GM19395 (cell line): Measurements from ENCODE around the gene SSB.
A peak's percentile ranks its signal among the peaks of the same experiment; 100 is the strongest.
"Not testable (repeated sequence)": the region's sequence is repeated elsewhere in the genome, so short reads cannot be mapped to it uniquely, and the experiment has no call there.

Source experiments
- ATAC-seq: cut with Tn5 transposase; IDR thresholded peaks from one replicate; pipeline ENCODE4 v1.9.1; 2021; ENCODE audit warnings: mild to moderate bottlenecking, moderate library complexity; ENCODE audit not compliant: unreplicated experiment

The SSB gene

GRCh38 chr2:169828141-169828811, 29.6 kb downstream of the SSB start:
- peak; percentile 7 for ATAC-seq

DNA sequence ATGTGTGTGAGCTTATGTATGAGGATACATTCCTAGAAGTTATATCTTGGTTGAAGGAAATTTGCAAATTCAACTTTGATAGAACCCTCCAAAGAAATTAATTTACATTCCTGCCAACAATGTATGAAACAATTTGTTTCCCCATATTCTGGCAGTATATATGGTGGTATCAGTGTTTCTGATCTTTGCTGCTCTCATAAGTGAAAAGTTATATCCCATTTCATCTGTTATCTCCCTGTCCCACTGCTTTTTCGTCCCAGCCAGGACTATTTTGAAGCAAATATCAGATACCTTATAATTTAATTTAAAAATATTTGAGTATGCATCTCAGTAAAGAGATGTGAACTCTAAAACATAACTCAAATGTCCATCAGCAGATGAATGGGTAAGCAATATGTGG, 35.7 kb downstream of the SSB start:
- no peak for ATAC-seq

GRCh38 chr2:169838743-169839489, 40.2 kb downstream of the SSB start:
- ATAC-seq = no peak

- ATAC-seq = no peak
Observed at GRCh38 chr2:169839954-169840746, 41.5 kb downstream of the SSB start.

- ATAC-seq = no peak
Observed at GRCh38 chr2:169840747-169841142, 42.1 kb downstream of the SSB start.

DNA sequence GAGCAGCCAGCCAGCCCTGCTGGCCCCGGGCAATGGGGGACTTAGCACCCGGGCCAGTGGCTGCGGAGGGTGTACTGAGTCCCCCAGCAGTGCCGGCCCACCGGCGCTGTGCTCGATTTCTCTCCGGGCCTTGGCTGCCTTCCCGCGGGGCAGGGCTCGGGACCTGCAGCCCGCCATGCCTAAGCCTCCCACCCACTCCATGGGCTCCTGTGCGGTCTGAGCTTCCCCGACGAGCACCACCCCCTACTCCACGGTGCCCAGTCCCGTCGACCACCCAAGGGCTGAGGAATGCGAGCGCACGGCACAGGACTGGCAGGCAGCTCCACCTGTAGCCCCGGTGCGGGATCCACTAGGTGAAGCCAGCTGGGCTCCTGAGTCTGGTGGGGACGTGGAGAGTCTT, 43.0 kb downstream of the SSB start:
- not testable (repeated sequence) for ATAC-seq

DNA sequence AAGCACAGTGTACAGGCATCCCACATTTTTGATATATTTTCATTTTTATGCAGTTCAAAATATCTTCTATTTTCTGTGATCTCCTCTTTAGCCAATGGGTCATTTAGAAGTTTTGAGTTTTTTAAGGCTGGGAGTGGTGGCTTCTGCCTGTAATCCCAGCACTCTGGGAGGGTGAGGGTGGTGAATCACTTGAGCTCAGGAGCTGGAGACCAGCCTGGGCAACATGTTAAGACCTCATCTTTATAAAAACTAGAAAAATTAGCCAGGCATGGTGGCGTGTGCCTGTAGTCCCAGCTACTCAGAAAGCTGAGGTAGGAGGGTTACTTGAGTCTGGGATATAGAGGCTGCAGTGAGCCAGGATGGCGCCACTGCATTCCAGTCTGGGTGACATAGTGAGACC, 46.3 kb downstream of the SSB start:
- no peak for ATAC-seq

- ATAC-seq = not testable (repeated sequence)
Observed at GRCh38 chr2:169848959-169849693, 50.5 kb downstream of the SSB start.

DNA sequence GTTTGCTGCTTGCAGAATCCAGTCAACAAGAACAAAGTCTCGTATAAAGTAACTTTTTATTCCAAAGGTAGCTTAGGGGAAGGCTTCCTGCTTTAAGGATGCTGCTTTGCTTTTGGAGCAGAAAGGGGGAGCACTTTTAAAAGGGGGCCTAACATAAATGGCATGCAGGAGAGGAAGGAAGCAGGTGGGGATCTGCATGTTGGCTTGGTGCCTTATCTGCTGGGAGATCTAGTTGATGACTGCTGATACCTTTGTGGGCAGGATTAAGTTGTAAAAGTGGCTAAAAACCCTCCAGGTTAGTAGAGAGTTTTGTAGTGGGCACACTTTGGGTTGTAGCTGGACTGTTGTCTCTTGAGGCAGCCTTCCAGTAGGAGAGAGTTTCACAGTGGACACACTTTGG, 51.0 kb downstream of the SSB start:
- no peak for ATAC-seq

DNA sequence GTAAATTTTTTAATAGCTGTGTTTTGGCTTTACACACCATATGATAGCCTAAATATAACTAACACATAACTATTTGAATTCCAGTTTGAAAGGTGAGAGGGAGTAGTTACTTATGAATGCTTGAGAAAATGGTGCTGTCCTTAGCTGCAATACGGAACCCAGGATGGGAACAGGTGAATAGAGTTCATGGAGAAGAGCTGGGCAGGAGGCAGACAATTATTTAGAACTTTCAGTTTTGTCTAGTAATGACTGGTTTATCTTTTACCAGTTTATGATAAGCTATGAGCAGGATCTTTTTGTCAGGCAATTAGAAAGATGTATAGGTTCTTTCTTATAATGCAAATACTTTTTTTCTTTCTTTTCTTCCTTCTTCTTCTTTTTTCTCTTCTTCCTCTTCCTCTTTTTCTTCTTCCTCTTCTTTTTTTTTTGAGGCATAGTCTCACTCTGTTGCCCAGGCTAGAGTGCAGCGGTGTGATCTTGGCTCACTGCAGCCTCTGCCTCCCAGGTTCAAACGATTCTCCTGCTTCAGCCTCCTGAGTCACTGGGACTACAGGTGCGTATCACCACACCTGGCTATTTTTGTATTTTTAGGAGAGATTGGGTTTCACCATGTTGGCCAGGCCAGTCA, 54.5 kb downstream of the SSB start:
- ATAC-seq = no peak

- ATAC-seq = not testable (repeated sequence)
Observed at GRCh38 chr2:169855281-169856258, 56.9 kb downstream of the SSB start.

GRCh38 chr2:169859423-169859822, 60.8 kb downstream of the SSB start:
- no peak for ATAC-seq

DNA sequence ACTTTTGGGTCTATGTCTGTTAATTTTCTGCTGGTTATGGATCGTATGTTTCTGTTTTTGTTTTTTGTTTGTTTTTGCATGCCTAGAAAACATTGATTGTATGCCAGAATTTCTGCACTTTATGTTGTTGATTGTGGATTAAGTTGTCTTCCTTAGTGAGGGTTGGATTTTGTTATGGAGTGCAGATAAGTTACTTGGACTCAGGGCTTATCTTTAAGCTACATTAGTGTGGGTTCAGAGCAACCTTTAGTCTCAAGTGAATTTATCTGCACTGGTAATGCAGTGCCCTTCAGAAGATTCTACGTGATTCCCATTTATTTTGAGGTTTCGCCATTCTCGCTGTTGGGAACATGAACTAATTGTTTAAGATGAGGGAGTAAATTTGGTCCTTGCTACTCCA, 61.5 kb downstream of the SSB start:
- no peak for ATAC-seq
